Naive B cell (primary cell): ENCODE measurements around the gene NME2. TPM values are rescaled to one million over a fixed set of nuclear protein-coding genes. Genes with fewer than 3 reads are reported as not detected.
A peak's percentile ranks its signal among the peaks of the same experiment; 100 is the strongest.
"Not testable (repeated sequence)": the region's sequence is repeated elsewhere in the genome, so short reads cannot be mapped to it uniquely, and the experiment has no call there.

Source experiments
- ATAC-seq, 2 donors: fragments of 150-1000 bp; cut with Tn5 transposase; 2 replicates each; pipeline ENCODE4 v1.10.0; 2021; ENCODE audit warnings: low read depth in 2 of 2, mild to moderate bottlenecking in 2 of 2, moderate library complexity in 2 of 2
- DNase-seq: peaks from one replicate; pipeline ENCODE4 v3.0.0; 2022
- H3K27ac Mint-ChIP-seq, 6 donors: one replicate each; pipeline ENCODE4 v1.8.0; 2020 to 2022; ENCODE audit warnings: mild to moderate bottlenecking in 6 of 6, mixed read lengths in 6 of 6, moderate library complexity in 5 of 6, inconsistent platforms in 2 of 6
- H3K27me3 Mint-ChIP-seq, 3 donors: one replicate each; pipeline ENCODE4 v1.8.0; 2021 to 2022; ENCODE audit warnings: mixed read lengths in 3 of 3, mild to moderate bottlenecking in 1 of 3
- H3K36me3 Mint-ChIP-seq, 2 donors: one replicate each; pipeline ENCODE4 v1.8.0; 2020 to 2022; ENCODE audit warnings: mixed read lengths in 2 of 2, inconsistent platforms in 1 of 2, mild to moderate bottlenecking in 1 of 2
- H3K4me1 Mint-ChIP-seq, 3 donors: one replicate each; pipeline ENCODE4 v1.8.0; 2020 to 2022; ENCODE audit warnings: mixed read lengths in 3 of 3, inconsistent platforms in 1 of 3, mild to moderate bottlenecking in 1 of 3, moderate library complexity in 1 of 3
- H3K4me3 Mint-ChIP-seq, 8 donors: one replicate each; pipeline ENCODE4 v1.8.0; 2020 to 2022; ENCODE audit warnings: mild to moderate bottlenecking in 8 of 8, mixed read lengths in 8 of 8, moderate library complexity in 8 of 8, inconsistent platforms in 2 of 8
- H3K9me3 Mint-ChIP-seq, 7 donors: one replicate each; pipeline ENCODE4 v1.8.0; 2020 to 2022; ENCODE audit warnings: mixed read lengths in 7 of 7, mild to moderate bottlenecking in 5 of 7, inconsistent platforms in 2 of 7, moderate library complexity in 1 of 7
- polyA plus RNA-seq, 6 donors: library from polyadenylated mRNA; unstranded; fragments of 300-500 nt; fragmentation: Illumina TruSeq; gene quantifications; one replicate each; pipeline ENCODE4 v1.2.3, GENCODE V29; 2021; ENCODE audit warnings: low read depth in 6 of 6

Gene NME2
- polyA plus RNA-seq, 6 donors from 2014 or later, result 252 to 369 (median 320) TPM

- H3K27ac Mint-ChIP-seq, result peak overlapping the region; percentile 85 to 98 (median 94)
- peak overlapping the region; percentile 90 to 99 (median 95) for H3K4me3 Mint-ChIP-seq
- no peak for ATAC-seq
- H3K36me3 Mint-ChIP-seq, result peaks cover 7 to 16% of the 10 kb centered on the region in 2 donors
- no peaks in the 10 kb centered on the region for H3K27me3 Mint-ChIP-seq
- DNase-seq, result no peak
- H3K4me1 Mint-ChIP-seq, result peaks cover 19 to 24% (median 21%) of the 10 kb centered on the region in 3 donors
- no peaks in the 10 kb centered on the region for H3K9me3 Mint-ChIP-seq
Measured at GRCh38 chr17:51164911-51165679, 1.1 kb upstream of the NME2 start.

GRCh38 chr17:51165680-51166197 is 472 bp upstream of the NME2 start:
- DNase-seq, result no peak
- peak overlapping the region; percentile 85 to 98 (median 94) for H3K27ac Mint-ChIP-seq

GRCh38 chr17:51166987-51167931 is 1.0 kb downstream of the NME2 start:
- no peaks in the 10 kb centered on the region for H3K9me3 Mint-ChIP-seq
- H3K27ac Mint-ChIP-seq, result peak overlapping the region in 4 of 6 donors; percentile 60 to 88 (median 86)
- peaks cover 19 to 24% (median 21%) of the 10 kb centered on the region in 3 donors for H3K4me1 Mint-ChIP-seq
- peaks cover 15 to 16% of the 10 kb centered on the region in 2 donors for H3K36me3 Mint-ChIP-seq
- peak overlapping the region; percentile 75 to 99 (median 88) for H3K4me3 Mint-ChIP-seq
- ATAC-seq, result peak; percentile 69
- DNase-seq, result peak; percentile 68
- no peaks in the 10 kb centered on the region for H3K27me3 Mint-ChIP-seq

More at GRCh38 chr17:51165680-51166197, 472 bp upstream of the NME2 start:
- peak; percentile 27 to 32 for ATAC-seq
- Mint-ChIP-seq H3K4me1 (peaks cover 19 to 24% (median 21%) of the 10 kb centered on the region in 3 donors), H3K27me3 (no peaks in the 10 kb centered on the region), H3K9me3 (no peaks in the 10 kb centered on the region), H3K4me3 (peak overlapping the region; percentile 90 to 99 (median 95)), H3K36me3 (peaks cover 7 to 16% of the 10 kb centered on the region in 2 donors)

DNA sequence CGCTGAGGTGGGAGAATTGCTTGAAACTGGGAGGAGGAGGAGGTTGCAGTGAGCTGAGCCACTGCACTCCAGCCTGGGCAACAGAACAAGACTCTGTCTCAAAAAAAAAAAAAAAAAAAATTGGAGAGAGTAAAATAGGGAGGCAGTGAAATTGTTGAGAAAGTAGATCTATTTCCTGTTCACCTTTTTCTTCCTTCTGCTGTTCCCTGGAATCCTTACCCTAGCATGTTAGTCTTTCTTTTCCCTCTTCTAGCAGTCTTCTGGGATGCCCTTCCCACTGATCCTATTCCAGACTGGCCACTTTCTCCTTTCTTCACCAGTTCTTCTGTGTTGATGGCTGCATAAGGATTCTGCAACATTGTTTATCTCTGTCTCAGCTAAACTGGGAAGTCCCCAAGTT is 3.1 kb downstream of the NME2 start:
- H3K36me3 Mint-ChIP-seq, result peaks cover 15 to 16% of the 10 kb centered on the region in 2 donors
- DNase-seq, result no peak
- H3K4me3 Mint-ChIP-seq, result peak overlapping the region in 3 of 8 donors; percentile 6 to 90 (median 71)
- peaks cover 19 to 24% (median 21%) of the 10 kb centered on the region in 3 donors for H3K4me1 Mint-ChIP-seq
- H3K9me3 Mint-ChIP-seq, result no peaks in the 10 kb centered on the region
- H3K27ac Mint-ChIP-seq, result peak overlapping the region in 2 of 6 donors; percentile 11 to 40
- no peaks in the 10 kb centered on the region for H3K27me3 Mint-ChIP-seq
- ATAC-seq, result no peak

- DNase-seq, result no peak
- no peaks in the 10 kb centered on the region for H3K27me3 Mint-ChIP-seq
- peak overlapping the region in 1 of 8 donors; percentile 7 for H3K4me3 Mint-ChIP-seq
- peak overlapping the region in 1 of 6 donors; percentile 38 for H3K27ac Mint-ChIP-seq
- H3K36me3 Mint-ChIP-seq, result peaks cover 13 to 15% of the 10 kb centered on the region in 2 donors
- peaks cover 12 to 13% (median 13%) of the 10 kb centered on the region in 3 donors for H3K4me1 Mint-ChIP-seq
- ATAC-seq, result no peak
- H3K9me3 Mint-ChIP-seq, result no peaks in the 10 kb centered on the region
Measured at GRCh38 chr17:51170736-51171135, 4.5 kb downstream of the NME2 start.

GRCh38 chr17:51172030-51172429 is 5.8 kb downstream of the NME2 start:
- H3K36me3 Mint-ChIP-seq, result peaks cover 9 to 15% of the 10 kb centered on the region in 2 donors
- H3K27me3 Mint-ChIP-seq, DNase-seq, H3K27ac Mint-ChIP-seq, ATAC-seq, H3K4me1 Mint-ChIP-seq, H3K4me3 Mint-ChIP-seq, H3K9me3 Mint-ChIP-seq: not testable (repeated sequence)

DNA sequence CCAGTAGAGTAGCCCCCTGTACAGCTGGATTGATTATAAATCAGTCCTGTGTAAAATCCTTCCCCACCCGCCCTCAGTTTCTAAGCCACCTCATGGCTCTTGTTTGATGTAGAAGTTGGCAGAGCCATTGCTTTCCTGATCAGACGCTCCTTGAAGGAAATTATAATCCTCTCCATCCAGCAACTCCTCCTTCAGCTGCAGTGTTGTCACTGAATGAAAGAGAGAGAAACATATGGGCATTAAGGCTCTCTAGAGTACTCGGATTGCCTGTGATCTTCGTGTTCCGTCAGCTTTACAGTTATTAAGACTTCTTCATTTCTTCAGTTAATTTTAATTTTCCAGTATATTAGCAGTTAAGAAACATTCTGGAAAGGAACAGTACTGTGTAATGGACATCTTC is 14.3 kb downstream of the NME2 start:
- H3K9me3 Mint-ChIP-seq, result no peaks in the 10 kb centered on the region
- peak overlapping the region in 1 of 6 donors; percentile 12 for H3K27ac Mint-ChIP-seq
- peaks cover 0 to 8% (median 0%) of the 10 kb centered on the region in 3 donors for H3K4me1 Mint-ChIP-seq
- ATAC-seq, result no peak
- H3K4me3 Mint-ChIP-seq, result no peak overlapping the region
- H3K27me3 Mint-ChIP-seq, result no peaks in the 10 kb centered on the region
- DNase-seq, result no peak
- H3K36me3 Mint-ChIP-seq, result no peaks in the 10 kb centered on the region

GRCh38 chr17:51184124-51184523 is 17.9 kb downstream of the NME2 start:
- H3K4me3 Mint-ChIP-seq, result no peak overlapping the region
- DNase-seq, result no peak
- no peaks in the 10 kb centered on the region for H3K9me3 Mint-ChIP-seq
- no peak for ATAC-seq
- peak overlapping the region in 1 of 6 donors; percentile 16 for H3K27ac Mint-ChIP-seq
- no peaks in the 10 kb centered on the region for H3K27me3 Mint-ChIP-seq
- H3K4me1 Mint-ChIP-seq, result peaks cover 0 to 8% (median 0%) of the 10 kb centered on the region in 3 donors
- peaks cover 0 to 5% of the 10 kb centered on the region in 2 donors for H3K36me3 Mint-ChIP-seq

- peak overlapping the region in 1 of 6 donors; percentile 47 for H3K27ac Mint-ChIP-seq
- no peak for ATAC-seq
- H3K36me3 Mint-ChIP-seq, result peaks cover 0 to 5% of the 10 kb centered on the region in 2 donors
- no peaks in the 10 kb centered on the region for H3K27me3 Mint-ChIP-seq
- H3K4me3 Mint-ChIP-seq, result no peak overlapping the region
- DNase-seq, result no peak
- peaks cover 0 to 4% (median 0%) of the 10 kb centered on the region in 3 donors for H3K4me1 Mint-ChIP-seq
- H3K9me3 Mint-ChIP-seq, result no peaks in the 10 kb centered on the region
Measured at GRCh38 chr17:51185763-51186332, 19.6 kb downstream of the NME2 start.

DNA sequence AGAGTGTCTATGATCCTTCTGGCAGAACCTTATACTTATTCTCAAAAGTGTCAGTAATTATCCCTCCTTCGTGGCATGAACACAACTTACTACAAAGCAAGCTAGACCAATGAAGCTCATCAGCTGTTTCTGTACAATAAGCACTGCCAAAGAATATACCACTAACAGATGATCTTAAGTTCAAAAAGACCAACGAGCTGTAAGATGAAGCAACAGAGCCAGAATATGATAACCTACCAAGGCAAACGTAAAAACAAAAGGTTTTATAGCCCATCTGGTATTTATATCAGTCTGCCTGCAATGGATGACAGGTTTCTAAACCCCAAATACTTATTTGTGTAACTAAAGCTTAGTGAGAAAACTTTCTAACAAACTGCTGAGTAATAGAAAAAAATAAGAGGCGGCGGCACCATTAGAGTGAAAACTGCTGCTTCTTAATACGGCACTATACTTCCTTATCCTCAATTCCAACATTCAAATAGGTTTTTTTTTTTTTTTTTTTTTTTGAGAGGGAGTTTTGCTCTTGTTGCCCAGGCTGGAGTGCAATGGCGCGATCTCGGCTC is 22.1 kb downstream of the NME2 start:
- ATAC-seq, result no peak
- Mint-ChIP-seq H3K27me3 (no peaks in the 10 kb centered on the region), H3K4me3 (no peak overlapping the region), H3K4me1 (peaks cover 0 to 4% (median 0%) of the 10 kb centered on the region in 3 donors), H3K9me3 (no peaks in the 10 kb centered on the region), H3K27ac (peak overlapping the region in 1 of 6 donors; percentile 39), H3K36me3 (peaks cover 5 to 7% of the 10 kb centered on the region in 2 donors)
- no peak for DNase-seq

GRCh38 chr17:51189162-51189561 is 23.0 kb downstream of the NME2 start:
- Mint-ChIP-seq H3K27me3 (no peaks in the 10 kb centered on the region), H3K4me3 (no peak overlapping the region), H3K4me1 (peaks cover 0 to 4% (median 0%) of the 10 kb centered on the region in 3 donors), H3K9me3 (no peaks in the 10 kb centered on the region), H3K36me3 (peaks cover 5 to 7% of the 10 kb centered on the region in 2 donors), H3K27ac (peak overlapping the region in 2 of 6 donors; percentile 0 to 18)
- ATAC-seq (no peak), DNase-seq (no peak)

GRCh38 chr17:51189628-51190027 is 23.4 kb downstream of the NME2 start:
- Mint-ChIP-seq H3K4me1 (peaks cover 0 to 4% (median 0%) of the 10 kb centered on the region in 3 donors), H3K9me3 (no peaks in the 10 kb centered on the region), H3K4me3 (no peak overlapping the region), H3K36me3 (peaks cover 5 to 7% of the 10 kb centered on the region in 2 donors), H3K27me3 (no peaks in the 10 kb centered on the region), H3K27ac (peak overlapping the region in 2 of 6 donors; percentile 11 to 18)
- ATAC-seq (no peak), DNase-seq (no peak)
